Measurements from ENCODE around the gene WNT6. TPM values are rescaled to one million over a fixed set of nuclear protein-coding genes. Genes with fewer than 3 reads are reported as not detected.

Gene WNT6
- total and polyA plus RNA-seq, 4 donors, result 0.08 to 0.20 TPM; not detected in 2

DNA sequence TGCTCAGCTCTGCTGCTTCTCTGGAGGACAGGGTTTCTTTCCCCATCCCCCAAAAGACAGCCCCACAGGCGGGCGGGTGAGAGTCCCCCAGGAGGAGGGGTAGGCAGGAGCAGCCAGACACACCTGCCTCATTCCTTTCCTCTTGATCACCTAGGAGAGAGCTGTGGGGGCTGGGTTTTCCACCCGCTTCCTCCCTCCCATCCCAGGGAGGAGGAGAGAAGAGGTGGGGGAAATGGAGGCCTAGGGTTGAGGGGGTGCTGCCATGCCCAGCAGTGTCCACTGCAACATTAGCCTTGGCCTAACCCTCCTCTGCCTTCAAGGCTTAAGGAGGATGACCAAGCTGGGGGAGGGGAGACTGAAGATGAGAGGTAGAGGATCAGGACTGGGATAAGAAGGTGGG lies 35.7 kb downstream of the WNT6 start:
- DNase-seq (ENCODE audit: low spot score), result no peak
- WGBS, result 44% methylated on average over 3 of the region's 3 CpGs
- Histone ChIP-seq H3K9ac (ENCODE audit: low read depth in 1 of 2, low read length in 2 of 2) (no peak overlapping the region), H3K4me3 (ENCODE audit: low read depth in 1 of 3, low read length in 3 of 3) (no peak overlapping the region), H3K9me3 (ENCODE audit: control insufficient read depth in 4 of 4, low read length in 3 of 4) (no peaks in the 10 kb centered on the region), H3K36me3 (ENCODE audit: control insufficient read depth in 4 of 4, insufficient read depth in 3 of 4, low read depth in 1 of 4, low read length in 3 of 4) (no peaks in the 10 kb centered on the region), H3K27me3 (ENCODE audit: control insufficient read depth in 4 of 4, insufficient read depth in 4 of 4, low read length in 3 of 4) (peaks cover 4 to 16% (median 9%) of the 10 kb centered on the region in 4 donors), H3K4me1 (ENCODE audit: control insufficient read depth in 4 of 4, insufficient read depth in 4 of 4, low read length in 3 of 4) (peaks cover 4 to 21% (median 13%) of the 10 kb centered on the region in 4 donors), H3K27ac (ENCODE audit: low read depth in 1 of 2, low read length in 2 of 2) (no peak overlapping the region)
- TF ChIP-seq ZBTB33 (IDR thresholded peaks at IDR 0.05) (no peak), HNF4G (IDR thresholded peaks at IDR 0.05) (no peak), RAD21 (IDR thresholded peaks at IDR 0.05) (no peak), HNF4A (conservative IDR thresholded peaks at IDR 0.05) (no peak), GABPA (IDR thresholded peaks at IDR 0.05 in 1 of 2, conservative IDR thresholded peaks at IDR 0.05 in 1 of 2) (no peak), CTCF (IDR thresholded peaks at IDR 0.05; ENCODE audit: low read depth, low read length, missing input control) (no peak), RXRA (IDR thresholded peaks at IDR 0.05) (no peak), YY1 (IDR thresholded peaks at IDR 0.05) (no peak), SP1 (IDR thresholded peaks at IDR 0.05) (no peak), EGR1 (IDR thresholded peaks at IDR 0.05; ENCODE audit: low read depth in 2 of 2) (no peak), ATF3 (IDR thresholded peaks at IDR 0.05) (no peak), TAF1 (conservative IDR thresholded peaks at IDR 0.05) (no peak), FOXA1 (IDR thresholded peaks at IDR 0.05) (no peak)
- TF ChIP-seq, protein P1, sequence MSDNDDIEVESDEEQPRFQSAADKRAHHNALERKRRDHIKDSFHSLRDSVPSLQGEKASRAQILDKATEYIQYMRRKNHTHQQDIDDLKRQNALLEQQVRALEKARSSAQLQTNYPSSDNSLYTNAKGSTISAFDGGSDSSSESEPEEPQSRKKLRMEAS (IDR thresholded peaks at IDR 0.05), result no peak
- TF ChIP-seq, protein P2, sequence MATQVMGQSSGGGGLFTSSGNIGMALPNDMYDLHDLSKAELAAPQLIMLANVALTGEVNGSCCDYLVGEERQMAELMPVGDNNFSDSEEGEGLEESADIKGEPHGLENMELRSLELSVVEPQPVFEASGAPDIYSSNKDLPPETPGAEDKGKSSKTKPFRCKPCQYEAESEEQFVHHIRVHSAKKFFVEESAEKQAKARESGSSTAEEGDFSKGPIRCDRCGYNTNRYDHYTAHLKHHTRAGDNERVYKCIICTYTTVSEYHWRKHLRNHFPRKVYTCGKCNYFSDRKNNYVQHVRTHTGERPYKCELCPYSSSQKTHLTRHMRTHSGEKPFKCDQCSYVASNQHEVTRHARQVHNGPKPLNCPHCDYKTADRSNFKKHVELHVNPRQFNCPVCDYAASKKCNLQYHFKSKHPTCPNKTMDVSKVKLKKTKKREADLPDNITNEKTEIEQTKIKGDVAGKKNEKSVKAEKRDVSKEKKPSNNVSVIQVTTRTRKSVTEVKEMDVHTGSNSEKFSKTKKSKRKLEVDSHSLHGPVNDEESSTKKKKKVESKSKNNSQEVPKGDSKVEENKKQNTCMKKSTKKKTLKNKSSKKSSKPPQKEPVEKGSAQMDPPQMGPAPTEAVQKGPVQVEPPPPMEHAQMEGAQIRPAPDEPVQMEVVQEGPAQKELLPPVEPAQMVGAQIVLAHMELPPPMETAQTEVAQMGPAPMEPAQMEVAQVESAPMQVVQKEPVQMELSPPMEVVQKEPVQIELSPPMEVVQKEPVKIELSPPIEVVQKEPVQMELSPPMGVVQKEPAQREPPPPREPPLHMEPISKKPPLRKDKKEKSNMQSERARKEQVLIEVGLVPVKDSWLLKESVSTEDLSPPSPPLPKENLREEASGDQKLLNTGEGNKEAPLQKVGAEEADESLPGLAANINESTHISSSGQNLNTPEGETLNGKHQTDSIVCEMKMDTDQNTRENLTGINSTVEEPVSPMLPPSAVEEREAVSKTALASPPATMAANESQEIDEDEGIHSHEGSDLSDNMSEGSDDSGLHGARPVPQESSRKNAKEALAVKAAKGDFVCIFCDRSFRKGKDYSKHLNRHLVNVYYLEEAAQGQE (IDR thresholded peaks at IDR 0.05), result no peak
